B cell (primary cell): Measurements from ENCODE around the gene DNAJB1. TPM values are rescaled to one million over a fixed set of nuclear protein-coding genes. Genes with fewer than 3 reads are reported as not detected.

ENCODE experiments used
- ATAC-seq: fragments of 200-7000 bp; cut with Tn5 transposase; one replicate; pipeline ENCODE4 v1.10.0; 2021; ENCODE audit warnings: low read depth, mild to moderate bottlenecking, moderate number of reproducible peaks, moderate library complexity
- CTCF ChIA-PET: fragments of 350-600 bp; sonication (Branson Sonifier 250); formaldehyde crosslinking; loops from one replicate; lab custom pipeline; 2021; ENCODE audit warnings: antibody characterized with exemption, inconsistent platforms; lab: Charles Lee
- POLR2A ChIA-PET: fragments of 350-600 bp; sonication (Branson Sonifier 250); formaldehyde crosslinking; loops from one replicate; lab custom pipeline; 2021; ENCODE audit warnings: antibody characterized with exemption; lab: Charles Lee
- DNase-seq: peaks from one replicate; pipeline ENCODE4 v3.0.0; 2013
- H2AFZ ChIP-seq: 2 replicates; pipeline ENCODE4 v1.6.1; 2012; ENCODE audit warnings: mild to moderate bottlenecking, low read depth, low read length; ENCODE audit not compliant: insufficient read depth, poor library complexity, severe bottlenecking
- H3K27ac ChIP-seq, 2 donors: 1 replicate in 1 of 2; 2 replicates in 1 of 2; pipeline ENCODE4 v1.5.1; 2012 to 2013; ENCODE audit warnings: low read length in 2 of 2, mild to moderate bottlenecking in 2 of 2, moderate library complexity in 1 of 2
- H3K27me3 ChIP-seq, 4 experiments: fragments of 200-600 bp in 1 of 4; sonication (generic) in 1 of 4; replicated peaks in 1 of 4; 1 replicate in 2 of 4; 2 replicates in 2 of 4; pipeline versions ENCODE4 v1.6.1 to v1.7.0; 2013 to 2016; ENCODE audit warnings: low read length in 3 of 4, mild to moderate bottlenecking in 2 of 4, mixed read lengths in 1 of 4, moderate library complexity in 1 of 4; ENCODE audit not compliant: insufficient read depth in 4 of 4, control insufficient read depth in 3 of 4; ENCODE audit errors: control extremely low read depth in 1 of 4
- H3K36me3 ChIP-seq, 2 experiments: replicated peaks in 1 of 2; 1 replicate in 1 of 2; 2 replicates in 1 of 2; pipeline versions ENCODE4 v1.6.1 to v1.7.1; 2013; ENCODE audit warnings: low read length in 1 of 2; ENCODE audit not compliant: insufficient read depth in 2 of 2, control insufficient read depth in 1 of 2; ENCODE audit errors: control extremely low read depth in 1 of 2, extremely low read depth in 1 of 2
- H3K4me1 ChIP-seq, 2 donors: fragments of 200-600 bp in 1 of 2; sonication (generic) in 1 of 2; 1 replicate in 1 of 2; 2 replicates in 1 of 2; pipeline versions ENCODE4 v1.5.1 to v1.6.1; 2013 to 2017; ENCODE audit warnings: low read length in 2 of 2; ENCODE audit not compliant: control insufficient read depth in 2 of 2, insufficient read depth in 2 of 2
- H3K4me2 ChIP-seq: replicated peaks from 2 replicates; pipeline ENCODE3; 2012; ENCODE audit warnings: mild to moderate bottlenecking, low read depth, low read length; ENCODE audit not compliant: poor library complexity, severe bottlenecking
- H3K4me3 ChIP-seq, 5 experiments: fragments of 200-600 bp in 1 of 5; sonication (generic) in 1 of 5; 1 replicate in 3 of 5; 2 replicates in 2 of 5; pipeline versions ENCODE4 v1.5.1 to v1.7.0; 2011 to 2016; ENCODE audit warnings: low read length in 4 of 5, mild to moderate bottlenecking in 4 of 5, low read depth in 2 of 5, control low read depth in 1 of 5, moderate library complexity in 1 of 5; ENCODE audit not compliant: insufficient read depth in 1 of 5; ENCODE audit errors: control extremely low read depth in 1 of 5, extremely low read depth in 1 of 5
- H3K79me2 ChIP-seq: fragments of 200-600 bp; sonication (generic); one replicate; pipeline ENCODE4 v1.6.0; 2016; ENCODE audit warnings: low read length; ENCODE audit not compliant: control insufficient read depth, insufficient read depth
- H3K9ac ChIP-seq: fragments of 200-600 bp; sonication (generic); 2 replicates; pipeline ENCODE4 v1.6.1; 2017; ENCODE audit warnings: mild to moderate bottlenecking, low read length, moderate library complexity
- H3K9me3 ChIP-seq, 3 donors: one replicate each; pipeline versions ENCODE4 v1.6.1 to v1.7.1; 2013; ENCODE audit warnings: low read length in 2 of 3; ENCODE audit not compliant: control insufficient read depth in 2 of 3, insufficient read depth in 1 of 3; ENCODE audit errors: control extremely low read depth in 1 of 3
- H4K20me1 ChIP-seq: 2 replicates; pipeline ENCODE4 v1.6.0; 2012; ENCODE audit warnings: mild to moderate bottlenecking, low read length; ENCODE audit not compliant: insufficient read depth, control insufficient read depth, poor library complexity, severe bottlenecking
- H3K27ac Mint-ChIP-seq: one replicate; pipeline ENCODE4 v1.8.0; 2021; ENCODE audit warnings: mixed read lengths
- H3K27me3 Mint-ChIP-seq: one replicate; pipeline ENCODE4 v1.8.0; 2021; ENCODE audit warnings: mixed read lengths
- H3K4me1 Mint-ChIP-seq: one replicate; pipeline ENCODE4 v1.8.0; 2021; ENCODE audit warnings: mixed read lengths
- H3K4me3 Mint-ChIP-seq: one replicate; pipeline ENCODE4 v1.8.0; 2021; ENCODE audit warnings: mixed read lengths
- H3K9me3 Mint-ChIP-seq: one replicate; pipeline ENCODE4 v1.8.0; 2022; ENCODE audit warnings: mixed read lengths; ENCODE audit not compliant: insufficient read depth
- EZH2 ChIP-seq: IDR thresholded peaks from 2 replicates; pipeline ENCODE4 v1.6.1; 2012; ENCODE audit warnings: borderline replicate concordance, low read depth, mild to moderate bottlenecking, moderate library complexity, low read length; ENCODE audit not compliant: insufficient read depth, poor library complexity, severe bottlenecking
- WGBS: methylation state at CpG from one replicate; pipeline ENCODE4 v1.1.5; 2013; ENCODE audit warnings: missing lambda C conversion rate; ENCODE audit not compliant: insufficient coverage; 5-methylcytosine and 5-hydroxymethylcytosine counted together
- intact Hi-C: fragments of 100-400 bp; cut with micrococcal nuclease; formaldehyde crosslinking; loops from one replicate; pipeline ENCODE4 v1.10.0; 2022
- polyA plus RNA-seq: library from polyadenylated mRNA; depleted of rRNA; stranded (reverse); fragments of >200 nt; gene quantifications from 2 replicates; pipeline ENCODE4 v1.2.3, GENCODE V29; 2012
- small RNA-seq: library from RNA; depleted of rRNA; stranded (forward); fragments of <200 nt; gene quantifications from one replicate; pipeline ENCODE3, GENCODE V24; 2012; ENCODE audit warnings: low replicate concordance, low read depth; ENCODE audit not compliant: insufficient read length
- total RNA-seq, 2 donors: library from RNA; stranded (reverse); fragments of 120-200 nt in 1 of 2; gene quantifications; 1 replicate in 1 of 2; 2 replicates in 1 of 2; pipeline versions ENCODE4 v1.2.3 to v1.2.4, GENCODE V29; 2013 to 2022
- TF ChIP-seq, protein P1 (sequence below): fragments of 200-600 bp; IDR thresholded peaks from one replicate; pipeline ENCODE4 v1.8.0; 2022; ENCODE audit warnings: antibody characterized with exemption, mild to moderate bottlenecking

Gene DNAJB1
- total and polyA plus RNA-seq, 2 donors (not counting 1 experiment from before 2014, with no cell fraction given) = 72.8 to 194 TPM

DNA sequence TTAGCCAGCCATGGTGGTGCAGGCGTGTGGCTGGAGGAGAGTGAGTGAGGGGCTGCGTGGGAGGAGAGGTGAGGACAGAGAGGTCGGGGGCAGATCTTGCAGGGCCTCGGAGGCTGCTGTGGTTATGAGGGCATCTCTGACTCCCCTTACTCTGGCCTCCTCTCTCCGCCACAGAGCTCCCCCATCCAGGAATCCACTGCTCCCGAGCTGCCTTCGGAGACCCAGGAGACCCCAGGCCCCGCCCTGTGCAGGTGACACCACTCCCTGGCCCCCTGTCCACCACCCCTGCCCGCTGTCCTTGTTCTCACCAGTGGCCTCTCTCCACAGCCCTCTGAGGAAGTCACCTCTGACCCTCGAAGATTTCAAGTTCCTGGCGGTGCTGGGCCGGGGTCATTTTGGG is 50.8 kb downstream of the DNAJB1 start:
- Histone ChIP-seq H3K27ac (no peak overlapping the region), H3K9me3 (no peaks in the 10 kb centered on the region), H4K20me1 (peaks cover 8% of the 10 kb centered on the region), H3K79me2 (no peaks in the 10 kb centered on the region), H3K9ac (no peak overlapping the region), H3K36me3 (peaks cover 2 to 62% of the 10 kb centered on the region in 2 experiments), H3K4me1 (peaks cover 6% of the 10 kb centered on the region in 2 donors), H3K4me3 (no peak overlapping the region), H3K4me2 (no peak overlapping the region), H2AFZ (no peak overlapping the region), H3K27me3 (peaks cover 0 to 2% (median 1%) of the 10 kb centered on the region in 4 experiments)
- ChIA-PET POLR2A (no interaction called here), CTCF (interaction anchor here (1.0 to 1.8 kb wide), 4 partner anchors 9 to 119 kb away, joined by 3 to 6 read pairs (median 4); no protein-coding TSS in a partner anchor)
- Mint-ChIP-seq H3K27ac (no peak overlapping the region), H3K27me3 (no peaks in the 10 kb centered on the region), H3K9me3 (no peaks in the 10 kb centered on the region), H3K4me1 (peaks cover 4% of the 10 kb centered on the region), H3K4me3 (no peak overlapping the region)
- 100% methylated on average over 6 of the region's 12 CpGs for WGBS
- DNase-seq (no peak), ATAC-seq (no peak)
- TF ChIP-seq EZH2 = no peak
- TF ChIP-seq, protein P1, sequence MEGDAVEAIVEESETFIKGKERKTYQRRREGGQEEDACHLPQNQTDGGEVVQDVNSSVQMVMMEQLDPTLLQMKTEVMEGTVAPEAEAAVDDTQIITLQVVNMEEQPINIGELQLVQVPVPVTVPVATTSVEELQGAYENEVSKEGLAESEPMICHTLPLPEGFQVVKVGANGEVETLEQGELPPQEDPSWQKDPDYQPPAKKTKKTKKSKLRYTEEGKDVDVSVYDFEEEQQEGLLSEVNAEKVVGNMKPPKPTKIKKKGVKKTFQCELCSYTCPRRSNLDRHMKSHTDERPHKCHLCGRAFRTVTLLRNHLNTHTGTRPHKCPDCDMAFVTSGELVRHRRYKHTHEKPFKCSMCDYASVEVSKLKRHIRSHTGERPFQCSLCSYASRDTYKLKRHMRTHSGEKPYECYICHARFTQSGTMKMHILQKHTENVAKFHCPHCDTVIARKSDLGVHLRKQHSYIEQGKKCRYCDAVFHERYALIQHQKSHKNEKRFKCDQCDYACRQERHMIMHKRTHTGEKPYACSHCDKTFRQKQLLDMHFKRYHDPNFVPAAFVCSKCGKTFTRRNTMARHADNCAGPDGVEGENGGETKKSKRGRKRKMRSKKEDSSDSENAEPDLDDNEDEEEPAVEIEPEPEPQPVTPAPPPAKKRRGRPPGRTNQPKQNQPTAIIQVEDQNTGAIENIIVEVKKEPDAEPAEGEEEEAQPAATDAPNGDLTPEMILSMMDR = no peak
- intact Hi-C loops = no loop called here

Small RNA genes within 50 kb of the gene (small RNA-seq; reads per million reads assigned to genes)
- not detected for gene SNRPGP15

Other genes starting within 250 kb of the DNAJB1 start
- gene ADGRE5, start 137.0 kb downstream of the DNAJB1 start, total RNA-seq = 187 and 188 TPM in 2 replicates
- 116 and 194 TPM in 2 replicates for gene ADGRE5, start 137.0 kb downstream of the DNAJB1 start, polyA plus RNA-seq
- 168 and 178 TPM in 2 replicates for gene DDX39A, start 99.1 kb downstream of the DNAJB1 start, total RNA-seq
- 393 and 669 TPM in 2 replicates for gene DDX39A, start 99.1 kb downstream of the DNAJB1 start, polyA plus RNA-seq
- 170 and 171 TPM in 2 replicates for gene PKN1, start 85.1 kb downstream of the DNAJB1 start, total RNA-seq
- 114 and 127 TPM in 2 replicates for gene PKN1, start 85.1 kb downstream of the DNAJB1 start, polyA plus RNA-seq
- 0.27 TPM in 1 of 2 replicates, not detected in the other for gene PTGER1, start 43.0 kb downstream of the DNAJB1 start, total RNA-seq
- gene PTGER1, start 43.0 kb downstream of the DNAJB1 start, polyA plus RNA-seq = not detected in 2 replicates
- gene GIPC1, start 22.3 kb downstream of the DNAJB1 start, total RNA-seq = 10.7 and 12.0 TPM in 2 replicates
- gene GIPC1, start 22.3 kb downstream of the DNAJB1 start, polyA plus RNA-seq = 8.6 and 11.3 TPM in 2 replicates
- gene TECR, start 11.2 kb upstream of the DNAJB1 start, total RNA-seq = 68.9 and 72.4 TPM in 2 replicates
- 97.0 and 129 TPM in 2 replicates for gene TECR, start 11.2 kb upstream of the DNAJB1 start, polyA plus RNA-seq
- 71.5 and 72.4 TPM in 2 replicates for gene NDUFB7, start 53.7 kb upstream of the DNAJB1 start, total RNA-seq
- gene NDUFB7, start 53.7 kb upstream of the DNAJB1 start, polyA plus RNA-seq = 86.3 and 168 TPM in 2 replicates
- 121 and 127 TPM in 2 replicates for gene CLEC17A, start 64.7 kb upstream of the DNAJB1 start, total RNA-seq
- gene CLEC17A, start 64.7 kb upstream of the DNAJB1 start, polyA plus RNA-seq = 163 and 180 TPM in 2 replicates
- gene ADGRE3, start 156.4 kb upstream of the DNAJB1 start, total RNA-seq = 0.17 TPM in 1 of 2 replicates, not detected in the other
- gene ADGRE3, start 156.4 kb upstream of the DNAJB1 start, polyA plus RNA-seq = 0.46 TPM in 1 of 2 replicates, not detected in the other
- 36.9 and 39.4 TPM in 2 replicates for gene ZNF333, start 171.7 kb upstream of the DNAJB1 start, total RNA-seq
- gene ZNF333, start 171.7 kb upstream of the DNAJB1 start, polyA plus RNA-seq = 23.2 and 36.4 TPM in 2 replicates